MM.1S (cell line): ENCODE measurements around the gene SETBP1.

Experiments
- DNase-seq: peaks from one replicate; pipeline ENCODE4 v3.0.0-alpha.2; 2015
- H2AFZ ChIP-seq: fragments of 300-600 bp; sonication (generic); 2 replicates; pipeline ENCODE4 v1.6.0; 2016; ENCODE audit warnings: antibody characterized with exemption, low read length
- H3F3A ChIP-seq: fragments of 300-600 bp; sonication (generic); 2 replicates; pipeline ENCODE4 v1.6.1; 2016; ENCODE audit warnings: mild to moderate bottlenecking, antibody characterized with exemption, low read length, moderate library complexity, mixed read lengths; ENCODE audit not compliant: insufficient read depth
- H3K27ac ChIP-seq: fragments of 300-600 bp; sonication (generic); 2 replicates; pipeline ENCODE4 v1.5.1; 2016; ENCODE audit warnings: mild to moderate bottlenecking, low read length
- H3K27me3 ChIP-seq: fragments of 300-600 bp; sonication (generic); replicated peaks from 2 replicates; pipeline ENCODE4 v1.6.0; 2016; ENCODE audit warnings: low read length; ENCODE audit not compliant: insufficient read depth
- H3K36me3 ChIP-seq: fragments of 300-600 bp; sonication (generic); replicated peaks from 2 replicates; pipeline ENCODE4 v1.6.1; 2016; ENCODE audit warnings: mild to moderate bottlenecking, low read length, mixed read lengths; ENCODE audit not compliant: insufficient read depth
- H3K4me1 ChIP-seq: fragments of 300-600 bp; sonication (generic); 2 replicates; pipeline ENCODE4 v1.6.1; 2016; ENCODE audit warnings: low read length, mixed read lengths
- H3K4me2 ChIP-seq: fragments of 300-600 bp; sonication (generic); 2 replicates; pipeline ENCODE4 v1.6.0; 2016; ENCODE audit warnings: low read depth, low read length
- H3K4me3 ChIP-seq: fragments of 300-600 bp; sonication (generic); 2 replicates; pipeline ENCODE4 v1.5.1; 2016; ENCODE audit warnings: low read length, mixed read lengths
- H3K79me2 ChIP-seq: fragments of 300-600 bp; sonication (generic); 2 replicates; pipeline ENCODE4 v1.6.1; 2016; ENCODE audit warnings: mixed run types, low read length, mixed read lengths
- H3K9ac ChIP-seq: fragments of 300-600 bp; sonication (generic); 2 replicates; pipeline ENCODE4 v1.6.1; 2016; ENCODE audit warnings: low read length, mixed read lengths
- H3K9me2 ChIP-seq: fragments of 300-600 bp; sonication (generic); replicated peaks from 2 replicates; pipeline ENCODE4 v1.6.1; 2016; ENCODE audit warnings: mild to moderate bottlenecking, low read length, mixed read lengths; ENCODE audit not compliant: insufficient read depth
- H3K9me3 ChIP-seq: fragments of 300-600 bp; sonication (generic); replicated peaks from 2 replicates; pipeline ENCODE4 v1.6.1; 2016; ENCODE audit warnings: mild to moderate bottlenecking, low read length, mixed read lengths; ENCODE audit not compliant: insufficient read depth
- H4K20me1 ChIP-seq: fragments of 300-600 bp; sonication (generic); 2 replicates; pipeline ENCODE4 v1.6.1; 2016; ENCODE audit warnings: mild to moderate bottlenecking, low read length, moderate library complexity, mixed read lengths; ENCODE audit not compliant: insufficient read depth
- EZH2 ChIP-seq: fragments of 300-600 bp; sonication (generic); optimal IDR thresholded peaks from 2 replicates; pipeline ENCODE3; 2017; ENCODE audit warnings: low read depth, mild to moderate bottlenecking, antibody characterized with exemption, low read length, mixed read lengths
- EZH2phosphoT487 ChIP-seq: fragments of 300-600 bp; sonication (generic); IDR thresholded peaks from 2 replicates; pipeline ENCODE4 v1.6.1; 2018; ENCODE audit warnings: antibody characterized with exemption, low read length
- TF ChIP-seq, protein P1 (sequence below): fragments of 300-600 bp; sonication (generic); IDR thresholded peaks from 2 replicates; pipeline ENCODE4 v1.5.1; 2016; ENCODE audit warnings: antibody characterized with exemption, low read length, mixed read lengths

SETBP1 gene

DNA sequence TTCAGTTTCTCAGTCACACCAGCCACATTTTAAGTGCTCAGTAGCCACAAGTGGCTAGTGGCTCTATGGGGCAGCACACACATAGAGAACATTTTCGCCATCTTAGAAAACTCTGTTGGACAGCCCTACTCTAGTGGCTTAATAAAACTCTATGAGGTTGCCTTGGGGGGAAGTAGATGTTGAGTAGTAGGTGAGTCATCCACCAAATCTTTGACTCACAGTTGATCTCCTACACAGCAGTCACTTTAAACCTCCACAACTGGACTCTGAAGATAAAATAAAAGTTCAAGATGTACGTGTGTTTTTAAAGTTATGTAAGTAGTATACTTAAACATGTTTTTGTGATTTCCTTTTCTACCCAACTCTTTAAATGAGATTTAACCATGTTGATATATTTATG, 379.0 kb downstream of the SETBP1 start:
- Histone ChIP-seq H3K9ac (no peak overlapping the region), H3K27me3 (no peaks in the 10 kb centered on the region), H3K9me2 (no peaks in the 10 kb centered on the region), H3K36me3 (no peaks in the 10 kb centered on the region), H3K9me3 (no peaks in the 10 kb centered on the region), H2AFZ (no peak overlapping the region), H3K79me2 (no peaks in the 10 kb centered on the region), H3K4me3 (no peak overlapping the region), H3F3A (no peaks in the 10 kb centered on the region), H3K4me2 (no peak overlapping the region), H3K27ac (no peak overlapping the region), H4K20me1 (no peaks in the 10 kb centered on the region), H3K4me1 (no peaks in the 10 kb centered on the region)
- TF ChIP-seq EZH2phosphoT487 = no peak
- TF ChIP-seq EZH2 = no peak
- TF ChIP-seq, protein P1, sequence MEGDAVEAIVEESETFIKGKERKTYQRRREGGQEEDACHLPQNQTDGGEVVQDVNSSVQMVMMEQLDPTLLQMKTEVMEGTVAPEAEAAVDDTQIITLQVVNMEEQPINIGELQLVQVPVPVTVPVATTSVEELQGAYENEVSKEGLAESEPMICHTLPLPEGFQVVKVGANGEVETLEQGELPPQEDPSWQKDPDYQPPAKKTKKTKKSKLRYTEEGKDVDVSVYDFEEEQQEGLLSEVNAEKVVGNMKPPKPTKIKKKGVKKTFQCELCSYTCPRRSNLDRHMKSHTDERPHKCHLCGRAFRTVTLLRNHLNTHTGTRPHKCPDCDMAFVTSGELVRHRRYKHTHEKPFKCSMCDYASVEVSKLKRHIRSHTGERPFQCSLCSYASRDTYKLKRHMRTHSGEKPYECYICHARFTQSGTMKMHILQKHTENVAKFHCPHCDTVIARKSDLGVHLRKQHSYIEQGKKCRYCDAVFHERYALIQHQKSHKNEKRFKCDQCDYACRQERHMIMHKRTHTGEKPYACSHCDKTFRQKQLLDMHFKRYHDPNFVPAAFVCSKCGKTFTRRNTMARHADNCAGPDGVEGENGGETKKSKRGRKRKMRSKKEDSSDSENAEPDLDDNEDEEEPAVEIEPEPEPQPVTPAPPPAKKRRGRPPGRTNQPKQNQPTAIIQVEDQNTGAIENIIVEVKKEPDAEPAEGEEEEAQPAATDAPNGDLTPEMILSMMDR = no peak
- no peak for DNase-seq

DNA sequence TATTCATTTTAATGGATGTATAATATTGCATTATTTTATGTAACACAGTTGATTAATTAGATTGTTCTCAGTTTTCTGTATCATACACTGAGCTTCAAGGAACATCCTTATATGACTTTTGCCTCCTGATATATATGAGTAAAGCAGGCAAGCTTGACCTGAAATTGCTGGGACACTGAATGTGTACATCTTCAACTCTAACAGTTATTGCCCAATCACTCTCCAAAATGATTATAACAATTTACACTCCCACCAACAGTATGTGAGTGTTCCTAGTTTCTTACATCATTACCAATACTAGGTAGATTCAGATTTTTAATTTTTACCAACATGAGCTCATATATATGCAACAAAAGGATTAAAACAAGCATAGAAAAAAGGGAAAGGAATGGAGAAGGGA, 379.4 kb downstream of the SETBP1 start:
- Histone ChIP-seq H4K20me1 (no peaks in the 10 kb centered on the region), H3K4me3 (no peak overlapping the region), H3F3A (no peaks in the 10 kb centered on the region), H3K36me3 (no peaks in the 10 kb centered on the region), H3K79me2 (no peaks in the 10 kb centered on the region), H3K9me2 (no peaks in the 10 kb centered on the region), H3K27me3 (no peaks in the 10 kb centered on the region), H3K9me3 (no peaks in the 10 kb centered on the region), H3K9ac (no peak overlapping the region), H2AFZ (no peak overlapping the region), H3K4me1 (no peaks in the 10 kb centered on the region), H3K4me2 (no peak overlapping the region), H3K27ac (no peak overlapping the region)
- TF ChIP-seq EZH2 (no peak), EZH2phosphoT487 (no peak)
- TF ChIP-seq, protein P1 = no peak
- no peak for DNase-seq

DNA sequence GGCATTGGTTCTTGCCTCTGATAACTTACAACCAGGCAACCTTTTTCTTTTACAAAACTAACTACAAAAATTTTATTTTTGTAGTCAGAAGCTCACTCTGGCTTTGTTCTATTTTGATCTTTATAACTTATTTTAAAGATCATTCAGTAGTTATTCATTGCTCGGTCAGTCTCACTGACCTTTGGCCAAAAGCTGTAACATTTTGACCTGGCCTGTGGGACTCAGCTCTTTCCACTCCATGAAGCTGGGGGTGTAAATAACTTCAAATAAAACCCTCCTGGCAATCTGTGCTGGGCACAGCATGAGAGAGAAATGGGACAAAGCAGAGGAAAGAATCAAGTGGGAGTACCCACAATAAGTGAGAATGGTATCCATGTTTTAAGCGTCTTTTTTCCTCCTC, 380.7 kb downstream of the SETBP1 start:
- H3K79me2 ChIP-seq = no peaks in the 10 kb centered on the region
- H3K4me1 ChIP-seq = no peaks in the 10 kb centered on the region
- H3K36me3 ChIP-seq = no peaks in the 10 kb centered on the region
- H3K27ac ChIP-seq = no peak overlapping the region
- H3K9me2 ChIP-seq = no peaks in the 10 kb centered on the region
- no peak for DNase-seq
- no peak overlapping the region for H3K4me2 ChIP-seq
- no peak overlapping the region for H3K4me3 ChIP-seq
- H3F3A ChIP-seq = no peaks in the 10 kb centered on the region
- no peak overlapping the region for H2AFZ ChIP-seq
- TF ChIP-seq, protein P1 = no peak
- TF ChIP-seq EZH2 (no peak), EZH2phosphoT487 (no peak)
- no peaks in the 10 kb centered on the region for H3K27me3 ChIP-seq
- no peak overlapping the region for H3K9ac ChIP-seq
- no peaks in the 10 kb centered on the region for H3K9me3 ChIP-seq
- H4K20me1 ChIP-seq = no peaks in the 10 kb centered on the region
